Neural progenitor cell (in vitro differentiated cells): Measurements from ENCODE around the gene DNAJC18. TPM values are rescaled to one million over a fixed set of nuclear protein-coding genes. Genes with fewer than 3 reads are reported as not detected.

Experiments
- DNase-seq: peaks from one replicate; pipeline ENCODE4 v3.0.0-alpha.2; 2016; ENCODE audit warnings: low spot score
- H2AFZ ChIP-seq: fragments of 200-600 bp; sonication (generic); replicated peaks from 2 replicates; pipeline ENCODE4 v1.6.1; 2016; ENCODE audit warnings: antibody characterized with exemption
- H3F3A ChIP-seq: fragments of 200-600 bp; sonication (generic); 2 replicates; pipeline ENCODE4 v1.6.1; 2016; ENCODE audit warnings: antibody characterized with exemption, low read depth
- H3K27ac ChIP-seq: fragments of 200-600 bp; sonication (generic); 2 replicates; pipeline ENCODE4 v1.5.1; 2016; ENCODE audit warnings: mild to moderate bottlenecking
- H3K27me3 ChIP-seq: fragments of 200-600 bp; sonication (generic); 2 replicates; pipeline ENCODE4 v1.6.1; 2016; ENCODE audit warnings: mild to moderate bottlenecking, moderate library complexity
- H3K36me3 ChIP-seq: fragments of 200-600 bp; sonication (generic); 2 replicates; pipeline ENCODE4 v1.5.1; 2016
- H3K4me1 ChIP-seq: fragments of 200-600 bp; sonication (generic); 2 replicates; pipeline ENCODE4 v1.6.1; 2016; ENCODE audit warnings: mixed run types
- H3K4me2 ChIP-seq: fragments of 200-600 bp; sonication (generic); 2 replicates; pipeline ENCODE4 v1.6.1; 2016
- H3K4me3 ChIP-seq: fragments of 200-600 bp; sonication (generic); 2 replicates; pipeline ENCODE4 v1.5.1; 2016
- H3K79me2 ChIP-seq: fragments of 200-600 bp; sonication (generic); 2 replicates; pipeline ENCODE4 v1.6.1; 2016; ENCODE audit warnings: low read depth
- H3K9ac ChIP-seq: fragments of 200-600 bp; sonication (generic); 2 replicates; pipeline ENCODE4 v1.6.1; 2016
- H3K9me3 ChIP-seq: fragments of 200-600 bp; sonication (generic); 2 replicates; pipeline ENCODE4 v1.5.1; 2016; ENCODE audit warnings: low read depth
- H4K20me1 ChIP-seq: fragments of 200-600 bp; sonication (generic); 2 replicates; pipeline ENCODE4 v1.6.1; 2016; ENCODE audit warnings: low read depth
- H3K27ac Mint-ChIP-seq: 3 replicates; pipeline ENCODE4 v1.8.0; 2021; ENCODE audit warnings: mixed read lengths
- H3K27me3 Mint-ChIP-seq: 2 replicates; pipeline ENCODE4 v1.8.0; 2022; ENCODE audit warnings: low read depth, mild to moderate bottlenecking, inconsistent platforms, moderate library complexity, mixed read lengths; ENCODE audit not compliant: insufficient read depth
- H3K36me3 Mint-ChIP-seq: 3 replicates; pipeline ENCODE4 v1.8.0; 2021; ENCODE audit warnings: mixed read lengths
- H3K4me1 Mint-ChIP-seq: 3 replicates; pipeline ENCODE4 v1.8.0; 2021; ENCODE audit warnings: mixed read lengths
- H3K4me3 Mint-ChIP-seq: 3 replicates; pipeline ENCODE4 v1.8.0; 2021; ENCODE audit warnings: mild to moderate bottlenecking, moderate library complexity, mixed read lengths
- H3K9me3 Mint-ChIP-seq: 3 replicates; pipeline ENCODE4 v1.8.0; 2020; ENCODE audit warnings: mixed read lengths
- EZH2 ChIP-seq: fragments of 200-600 bp; sonication (generic); IDR thresholded peaks from 2 replicates; pipeline ENCODE4 v1.6.1; 2017; ENCODE audit warnings: antibody characterized with exemption, mild to moderate bottlenecking, moderate library complexity
- EZH2phosphoT487 ChIP-seq: fragments of 200-600 bp; sonication (generic); IDR thresholded peaks from 2 replicates; pipeline ENCODE4 v1.6.1; 2017; ENCODE audit warnings: antibody characterized with exemption
- total RNA-seq: library from RNA; depleted of rRNA; stranded (reverse); fragments of >200 nt; gene quantifications from 2 replicates; pipeline ENCODE4 v1.2.3, GENCODE V29; 2015; ENCODE audit warnings: low replicate concordance
- TF ChIP-seq, protein P1 (sequence below): fragments of 200-600 bp; sonication (generic); IDR thresholded peaks from 2 replicates; pipeline ENCODE4 v1.5.1; 2017; ENCODE audit warnings: antibody characterized with exemption, mild to moderate bottlenecking

Gene DNAJC18
- total RNA-seq, 1 donor from 2014 or later: 21.7 TPM

DNA sequence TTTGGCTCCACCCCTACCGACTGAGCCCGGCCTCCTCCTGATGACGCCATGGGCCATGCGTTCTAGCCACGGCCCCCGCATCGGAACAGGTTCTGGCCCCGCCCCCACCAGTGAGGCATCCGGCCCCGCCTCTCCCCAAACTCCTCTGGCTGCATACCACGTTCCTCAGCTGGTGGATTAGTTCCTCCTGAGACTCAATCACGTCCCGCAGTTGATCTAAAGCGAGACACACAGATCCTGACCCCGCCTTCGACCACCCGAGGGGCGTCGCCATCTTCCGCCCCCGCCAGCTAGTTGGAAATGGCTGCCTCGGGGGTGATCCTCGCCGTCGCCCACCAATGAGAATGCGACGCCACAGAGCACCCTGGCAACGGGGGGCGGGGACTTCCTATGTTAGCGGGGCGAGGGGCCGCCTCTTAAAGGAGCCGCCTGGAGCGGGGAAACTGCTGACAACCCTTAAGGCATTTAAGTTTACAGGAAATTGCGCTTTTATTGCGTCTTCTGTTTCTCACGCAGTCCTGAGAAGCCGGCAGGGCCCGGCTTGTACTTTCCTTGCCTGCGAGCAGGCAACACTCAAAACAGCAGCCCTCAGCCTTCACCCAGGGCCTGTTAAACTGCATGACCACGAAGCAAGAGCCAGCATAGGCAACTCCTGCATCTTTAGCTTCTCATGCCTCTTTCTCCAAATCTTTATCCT is 35.4 kb downstream of the DNAJC18 start, which contains the start of gene SPATA24:
TSS of gene SPATA24 (minus strand) at position 303 of the 697 bp plus-strand sequence. CDS start at position 274, 29 bp downstream.
- Histone ChIP-seq H3K79me2 (no peaks in the 10 kb centered on the region), H3K4me2 (peak within 1 kb of the TSS; percentile 83), H3K9me3 (no peaks in the 10 kb centered on the region), H3K36me3 (no peaks in the 10 kb centered on the region), H3K27ac (peak within 1 kb of the TSS; percentile 86), H3K9ac (peak within 1 kb of the TSS; percentile 35), H3K4me1 (peaks cover 6% of the 10 kb centered on the region), H3K27me3 (no peaks in the 10 kb centered on the region), H3F3A (peaks cover 24% of the 10 kb centered on the region), H2AFZ (peak within 1 kb of the TSS; percentile 88), H4K20me1 (no peaks in the 10 kb centered on the region), H3K4me3 (peak within 1 kb of the TSS; percentile 59)
- DNase-seq: peak; percentile 99
- H3K4me1 Mint-ChIP-seq: peaks cover 29% of the 10 kb centered on the region
- H3K9me3 Mint-ChIP-seq: no peaks in the 10 kb centered on the region
- H3K36me3 Mint-ChIP-seq: peaks cover 1% of the 10 kb centered on the region
- TF ChIP-seq, protein P1, sequence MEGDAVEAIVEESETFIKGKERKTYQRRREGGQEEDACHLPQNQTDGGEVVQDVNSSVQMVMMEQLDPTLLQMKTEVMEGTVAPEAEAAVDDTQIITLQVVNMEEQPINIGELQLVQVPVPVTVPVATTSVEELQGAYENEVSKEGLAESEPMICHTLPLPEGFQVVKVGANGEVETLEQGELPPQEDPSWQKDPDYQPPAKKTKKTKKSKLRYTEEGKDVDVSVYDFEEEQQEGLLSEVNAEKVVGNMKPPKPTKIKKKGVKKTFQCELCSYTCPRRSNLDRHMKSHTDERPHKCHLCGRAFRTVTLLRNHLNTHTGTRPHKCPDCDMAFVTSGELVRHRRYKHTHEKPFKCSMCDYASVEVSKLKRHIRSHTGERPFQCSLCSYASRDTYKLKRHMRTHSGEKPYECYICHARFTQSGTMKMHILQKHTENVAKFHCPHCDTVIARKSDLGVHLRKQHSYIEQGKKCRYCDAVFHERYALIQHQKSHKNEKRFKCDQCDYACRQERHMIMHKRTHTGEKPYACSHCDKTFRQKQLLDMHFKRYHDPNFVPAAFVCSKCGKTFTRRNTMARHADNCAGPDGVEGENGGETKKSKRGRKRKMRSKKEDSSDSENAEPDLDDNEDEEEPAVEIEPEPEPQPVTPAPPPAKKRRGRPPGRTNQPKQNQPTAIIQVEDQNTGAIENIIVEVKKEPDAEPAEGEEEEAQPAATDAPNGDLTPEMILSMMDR: no peak
- TF ChIP-seq EZH2: no peak
- no peak for TF ChIP-seq EZH2phosphoT487
- H3K27ac Mint-ChIP-seq: peak within 1 kb of the TSS; percentile 100
- H3K4me3 Mint-ChIP-seq: peak within 1 kb of the TSS; percentile 95
- H3K27me3 Mint-ChIP-seq: no peaks in the 10 kb centered on the region

DNA sequence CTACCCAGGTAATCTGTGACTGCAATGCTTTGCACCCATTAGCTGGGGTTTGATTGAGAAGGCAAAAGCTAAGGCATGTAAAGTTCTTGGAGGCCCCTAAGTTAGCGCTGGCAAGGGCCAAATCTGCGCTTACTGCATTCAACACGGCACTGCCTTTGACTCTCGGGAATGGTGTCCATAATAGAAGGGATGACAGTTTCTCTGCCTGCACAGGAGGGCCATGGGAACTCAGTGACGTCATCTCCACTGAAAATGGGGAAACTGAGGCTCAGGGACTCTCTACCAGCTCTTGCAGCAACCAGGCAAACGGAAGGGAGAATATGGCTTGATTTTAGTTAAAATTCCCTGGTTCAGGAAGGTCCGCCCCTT is 35.9 kb downstream of the DNAJC18 start:
- H3K79me2 ChIP-seq: no peaks in the 10 kb centered on the region
- H3K36me3 ChIP-seq: no peaks in the 10 kb centered on the region
- TF ChIP-seq EZH2phosphoT487 (no peak), EZH2 (no peak)
- TF ChIP-seq, protein P1: no peak
- peak overlapping the region; percentile 95 for H3K4me3 Mint-ChIP-seq
- DNase-seq: no peak
- peaks cover 29% of the 10 kb centered on the region for H3K4me1 Mint-ChIP-seq
- H3K9me3 ChIP-seq: no peaks in the 10 kb centered on the region
- H3K27me3 ChIP-seq: no peaks in the 10 kb centered on the region
- peak overlapping the region; percentile 88 for H2AFZ ChIP-seq
- peaks cover 1% of the 10 kb centered on the region for H3K36me3 Mint-ChIP-seq
- H3K4me3 ChIP-seq: peak overlapping the region; percentile 59
- H3F3A ChIP-seq: peaks cover 24% of the 10 kb centered on the region
- peaks cover 6% of the 10 kb centered on the region for H3K4me1 ChIP-seq
- peak overlapping the region; percentile 100 for H3K27ac Mint-ChIP-seq
- H4K20me1 ChIP-seq: no peaks in the 10 kb centered on the region
- no peaks in the 10 kb centered on the region for H3K9me3 Mint-ChIP-seq
- peak overlapping the region; percentile 83 for H3K4me2 ChIP-seq
- H3K9ac ChIP-seq: no peak overlapping the region
- no peaks in the 10 kb centered on the region for H3K27me3 Mint-ChIP-seq
- H3K27ac ChIP-seq: peak overlapping the region; percentile 86

DNA sequence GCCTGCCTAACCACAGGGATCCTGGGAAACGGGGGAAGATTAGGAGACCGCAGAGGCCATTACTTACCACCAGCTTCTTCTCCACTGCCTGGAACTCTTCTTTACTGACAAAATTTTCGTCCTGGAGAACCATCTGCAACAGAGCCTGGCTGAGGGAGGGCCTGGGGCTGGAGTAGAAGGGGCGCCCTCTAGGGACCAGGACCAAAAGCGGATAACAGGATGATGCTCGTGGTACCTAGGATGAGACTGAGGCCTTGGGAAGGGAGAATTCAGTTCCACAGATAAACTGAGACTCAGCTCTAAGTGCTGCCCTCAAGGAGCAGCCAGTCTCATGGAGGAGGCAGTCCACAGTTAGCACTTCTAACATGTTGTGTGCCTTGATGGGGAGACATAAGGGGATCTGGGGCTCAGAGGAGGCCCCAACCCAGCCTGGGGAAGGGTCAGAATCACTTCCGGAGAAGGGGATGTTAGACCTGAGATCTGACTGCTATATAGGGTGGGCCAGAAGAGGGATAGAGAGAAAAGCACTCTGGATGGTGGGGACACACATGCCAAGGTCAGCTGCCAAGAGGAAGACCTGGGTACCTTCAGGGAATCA is 36.7 kb downstream of the DNAJC18 start:
- Mint-ChIP-seq H3K4me1 (peaks cover 29% of the 10 kb centered on the region), H3K27me3 (no peaks in the 10 kb centered on the region), H3K27ac (no peak overlapping the region), H3K9me3 (no peaks in the 10 kb centered on the region), H3K4me3 (peak overlapping the region; percentile 95), H3K36me3 (peaks cover 6% of the 10 kb centered on the region)
- Histone ChIP-seq H4K20me1 (no peaks in the 10 kb centered on the region), H3K4me3 (no peak overlapping the region), H2AFZ (no peak overlapping the region), H3K4me2 (no peak overlapping the region), H3K9ac (no peak overlapping the region), H3K27ac (no peak overlapping the region), H3K9me3 (no peaks in the 10 kb centered on the region), H3K36me3 (no peaks in the 10 kb centered on the region), H3F3A (peaks cover 24% of the 10 kb centered on the region), H3K4me1 (peaks cover 6% of the 10 kb centered on the region), H3K79me2 (no peaks in the 10 kb centered on the region), H3K27me3 (no peaks in the 10 kb centered on the region)
- peak; percentile 49 for DNase-seq
- TF ChIP-seq EZH2 (no peak), EZH2phosphoT487 (no peak)
- TF ChIP-seq, protein P1: peak; percentile 63
